Effector CD4-positive, alpha-beta T cell (primary cell): ENCODE results near the gene MORN1.
"Not testable (repeated sequence)": the region's sequence is repeated elsewhere in the genome, so short reads cannot be mapped to it uniquely, and the experiment has no call there.

Experiments
- DNase-seq: peaks from one replicate; pipeline ENCODE4 v3.0.0-alpha.2; 2020
- total RNA-seq: gene quantifications from one replicate; lab custom pipeline; 2026; lab: John Stamatoyannopoulos, UW

The MORN1 gene
- 5.8 reads per million, percentile 22 among the genes with 10 or more reads in this experiment for total RNA-seq

DNA sequence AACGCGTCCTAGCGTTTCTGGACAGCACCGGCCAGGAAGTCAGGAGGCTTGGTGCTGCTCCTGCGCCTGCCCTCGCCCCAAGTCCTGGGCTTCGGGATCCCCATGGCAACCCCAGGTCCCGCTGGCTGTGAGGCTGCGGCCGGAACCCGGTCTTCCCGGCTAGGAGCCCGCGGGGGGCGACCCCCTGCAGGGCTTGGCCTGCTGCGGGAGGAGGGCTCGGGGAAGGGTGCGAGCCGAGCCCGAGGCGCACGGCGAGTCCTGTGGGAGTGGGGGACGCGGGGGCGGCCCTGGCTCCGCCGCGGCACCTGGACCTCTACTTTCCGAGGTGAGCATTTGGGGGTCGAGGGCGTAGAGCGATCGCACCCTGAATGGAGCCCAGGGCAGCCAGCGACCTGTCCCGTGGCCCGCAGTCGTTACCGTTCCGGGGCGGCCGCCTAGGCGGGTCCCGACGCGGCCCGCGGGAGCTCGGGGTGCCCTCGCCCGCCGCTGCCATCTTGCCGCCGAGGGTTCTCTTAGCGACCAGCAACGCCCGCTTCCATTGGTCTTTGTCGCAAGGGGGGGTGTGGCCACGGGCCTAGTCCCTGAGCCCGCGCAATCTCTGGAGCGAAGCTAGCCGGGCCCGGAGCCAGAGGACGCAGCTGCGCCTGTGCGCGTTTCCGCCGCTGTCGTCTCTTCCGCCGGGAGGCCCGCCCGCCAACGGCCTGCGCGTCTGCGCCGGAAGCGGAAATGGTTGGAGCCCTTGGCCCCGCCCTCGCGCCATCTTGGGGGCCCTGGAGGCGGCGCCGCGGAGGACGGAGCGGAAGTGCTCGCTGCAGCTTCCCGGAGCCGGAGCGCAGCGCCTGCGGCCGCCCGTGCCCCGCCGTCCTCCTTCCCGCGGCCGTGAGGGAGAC, at the start of gene MORN1, which contains the start of gene RER1:
Gene MORN1 (minus strand): TSS at position 514 of the 890 bp plus-strand sequence. CDS start 21 bp downstream, at position 493.
Gene RER1 (plus strand): TSS at position 801 of the 890 bp plus-strand sequence. CDS start 3,950 bp downstream, outside the sequence.
- DNase-seq, result peak; percentile 98

DNA sequence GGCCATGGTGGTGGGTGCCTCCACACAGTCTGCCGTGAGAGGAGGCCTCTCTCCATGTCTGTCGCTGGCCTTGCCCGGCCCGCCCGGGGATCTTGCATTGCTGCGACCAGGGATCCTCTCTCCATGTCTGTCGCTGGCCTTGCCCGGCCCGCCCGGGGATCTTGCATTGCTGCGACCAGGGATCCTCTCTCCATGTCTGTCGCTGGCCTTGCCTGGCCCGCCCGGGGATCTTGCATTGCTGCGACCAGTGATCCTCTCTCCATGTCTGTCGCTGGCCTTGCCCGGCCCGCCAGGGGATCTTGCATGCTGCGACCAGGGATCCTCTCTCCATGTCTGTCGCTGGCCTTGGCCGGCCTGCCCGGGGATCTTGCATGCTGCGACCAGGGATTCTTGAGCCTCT, 49.0 kb upstream of the MORN1 start:
- DNase-seq, result not testable (repeated sequence)

DNA sequence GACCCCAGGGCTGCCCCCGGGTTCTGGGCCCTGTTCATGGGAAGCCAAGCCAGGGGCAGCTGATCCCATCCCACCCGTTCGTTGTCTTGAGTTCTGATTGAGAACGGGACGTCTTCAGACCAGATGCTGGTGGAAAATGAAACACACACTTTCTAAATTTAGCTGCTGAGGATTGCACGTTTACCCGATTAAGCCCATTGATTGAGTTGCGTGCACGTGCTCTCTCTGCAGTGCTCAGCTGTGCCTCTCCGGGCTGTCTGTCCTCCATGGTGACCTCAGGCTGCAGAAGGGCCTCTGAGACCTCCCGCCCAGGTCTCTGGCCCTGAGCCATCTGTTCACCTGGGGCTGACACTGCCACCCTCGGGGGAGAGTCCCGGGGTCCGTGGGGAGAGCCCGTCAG, 48.0 kb upstream of the MORN1 start:
- no peak for DNase-seq

DNA sequence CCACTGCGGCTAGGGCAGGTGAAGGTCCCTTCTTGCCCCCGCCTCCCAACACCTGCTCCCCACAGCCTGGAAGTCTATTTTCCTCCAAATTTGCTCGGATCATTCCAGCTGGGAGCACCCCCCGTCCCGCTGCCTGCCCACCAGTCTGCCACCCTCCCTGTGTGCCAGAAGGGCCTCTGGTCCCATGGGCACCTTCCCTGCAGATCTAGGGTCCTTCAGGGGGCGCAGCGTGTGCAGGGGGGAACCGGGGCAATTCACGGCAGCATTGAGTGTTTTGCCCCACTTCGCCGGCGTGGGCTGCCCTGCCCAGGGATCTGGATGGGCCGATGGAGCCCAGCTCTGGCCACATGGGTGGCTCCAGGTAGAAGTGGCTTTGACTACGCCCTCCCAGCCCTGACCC, 47.3 kb upstream of the MORN1 start:
- DNase-seq, result no peak

DNA sequence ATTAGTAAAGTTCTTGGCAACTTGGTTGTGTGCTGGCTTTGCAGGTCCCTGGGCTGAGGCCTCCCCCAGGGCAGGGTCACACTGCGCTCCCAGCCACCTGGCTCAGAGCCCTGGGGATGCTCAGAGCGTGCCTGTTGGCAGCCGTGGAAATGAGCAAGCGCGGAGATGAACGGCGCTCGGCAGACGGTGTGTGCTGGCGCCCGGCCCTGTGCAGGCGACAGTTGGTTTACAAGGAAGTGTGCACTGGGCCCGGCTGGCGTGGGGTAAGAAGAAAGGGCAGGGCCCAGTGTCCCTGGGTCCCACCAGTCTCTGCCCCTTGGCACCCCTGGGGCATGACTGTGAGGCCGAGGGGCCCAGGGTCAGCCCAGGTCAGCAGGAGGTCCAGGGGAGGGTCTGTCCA, 46.7 kb upstream of the MORN1 start:
- DNase-seq, result no peak

DNA sequence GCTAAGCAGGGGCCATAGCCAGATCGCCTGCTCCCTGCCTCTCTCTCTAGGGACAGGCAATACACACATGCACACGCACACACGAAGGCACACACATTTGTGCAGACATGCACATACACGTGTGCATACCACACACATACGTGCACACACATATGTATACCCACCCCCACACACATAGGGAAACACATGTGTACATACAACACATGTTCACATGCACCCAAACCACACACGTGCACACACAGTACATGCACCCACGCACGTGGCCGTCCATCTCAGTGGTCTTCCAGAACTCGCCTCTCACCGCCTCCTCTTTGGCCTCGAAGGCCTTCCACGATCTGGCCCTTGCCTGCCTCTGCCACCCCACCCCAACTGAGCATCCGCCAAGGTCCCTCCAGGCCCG, 46.3 kb upstream of the MORN1 start:
- DNase-seq, result no peak

DNA sequence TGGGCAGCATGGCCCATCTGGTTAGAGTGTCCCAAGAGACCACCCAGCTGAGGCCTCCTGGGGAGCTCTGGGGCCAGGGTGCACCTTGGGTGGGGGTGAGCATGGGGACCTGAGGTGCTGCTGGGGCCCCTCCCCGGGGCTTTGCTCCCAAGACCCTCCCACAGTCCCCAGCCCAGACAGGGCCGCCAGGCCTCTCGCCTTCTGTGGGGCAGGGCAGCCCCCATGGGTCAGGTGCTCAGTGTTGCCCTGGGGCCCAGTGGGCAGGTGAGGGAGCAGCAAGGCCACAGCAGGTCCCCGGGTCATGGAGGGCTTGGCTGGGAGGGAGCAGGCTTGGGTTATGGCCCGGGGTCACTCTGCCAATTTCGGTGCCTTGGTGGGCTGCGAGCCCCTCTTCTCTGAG, 45.5 kb upstream of the MORN1 start:
- DNase-seq, result no peak

DNA sequence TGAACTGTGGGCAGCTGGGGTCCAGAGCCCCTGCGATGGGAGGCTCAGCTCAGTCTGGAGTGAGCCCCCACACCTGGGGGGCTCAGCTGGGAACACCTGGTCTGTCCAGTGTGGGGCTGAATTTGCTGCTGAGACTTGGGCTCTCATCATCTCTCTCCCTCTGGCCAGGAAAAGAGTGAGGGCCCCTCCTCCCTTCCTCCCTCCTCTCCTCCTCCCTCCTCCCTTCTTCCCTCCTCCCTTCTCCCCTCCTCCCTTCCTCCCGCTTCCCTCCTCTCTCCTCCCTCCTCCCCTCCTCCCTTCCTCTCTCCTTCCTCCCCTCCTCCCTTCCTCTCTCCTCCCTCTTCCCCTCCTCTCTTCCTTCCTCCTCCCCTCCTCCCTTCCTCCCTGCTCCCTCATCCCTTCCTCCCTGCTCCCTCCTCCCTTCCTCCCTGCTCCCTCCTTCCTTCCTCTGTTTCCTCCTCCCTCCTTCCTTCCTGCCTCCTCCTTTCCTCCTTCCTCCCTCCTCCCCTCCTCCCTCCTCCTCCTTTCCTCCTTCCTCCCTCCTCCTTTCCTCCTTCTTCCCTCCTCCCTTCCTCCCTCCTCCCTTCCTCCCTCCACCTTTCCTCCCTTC, 44.5 kb upstream of the MORN1 start:
- DNase-seq, result no peak

DNA sequence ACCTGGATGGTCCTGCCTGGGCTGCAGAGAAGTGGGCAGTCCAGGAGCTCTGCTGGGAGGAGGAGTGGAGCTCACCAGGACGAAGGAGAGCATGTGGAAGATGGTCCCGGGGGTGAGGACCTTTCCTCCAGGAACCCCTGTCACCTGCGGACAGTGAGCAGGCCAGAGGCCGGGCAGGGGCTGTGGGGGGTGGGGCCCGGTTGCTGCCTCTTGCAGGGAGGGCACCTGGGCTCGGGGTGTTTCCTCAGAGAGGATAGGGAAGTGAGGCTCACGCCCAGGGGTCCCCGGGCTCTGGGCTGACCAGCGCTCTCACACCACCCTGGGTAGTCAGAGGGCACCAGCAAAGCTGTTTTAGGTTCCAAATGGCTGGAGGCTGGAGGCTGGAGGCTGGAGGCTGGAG, 43.7 kb upstream of the MORN1 start:
- no peak for DNase-seq

DNA sequence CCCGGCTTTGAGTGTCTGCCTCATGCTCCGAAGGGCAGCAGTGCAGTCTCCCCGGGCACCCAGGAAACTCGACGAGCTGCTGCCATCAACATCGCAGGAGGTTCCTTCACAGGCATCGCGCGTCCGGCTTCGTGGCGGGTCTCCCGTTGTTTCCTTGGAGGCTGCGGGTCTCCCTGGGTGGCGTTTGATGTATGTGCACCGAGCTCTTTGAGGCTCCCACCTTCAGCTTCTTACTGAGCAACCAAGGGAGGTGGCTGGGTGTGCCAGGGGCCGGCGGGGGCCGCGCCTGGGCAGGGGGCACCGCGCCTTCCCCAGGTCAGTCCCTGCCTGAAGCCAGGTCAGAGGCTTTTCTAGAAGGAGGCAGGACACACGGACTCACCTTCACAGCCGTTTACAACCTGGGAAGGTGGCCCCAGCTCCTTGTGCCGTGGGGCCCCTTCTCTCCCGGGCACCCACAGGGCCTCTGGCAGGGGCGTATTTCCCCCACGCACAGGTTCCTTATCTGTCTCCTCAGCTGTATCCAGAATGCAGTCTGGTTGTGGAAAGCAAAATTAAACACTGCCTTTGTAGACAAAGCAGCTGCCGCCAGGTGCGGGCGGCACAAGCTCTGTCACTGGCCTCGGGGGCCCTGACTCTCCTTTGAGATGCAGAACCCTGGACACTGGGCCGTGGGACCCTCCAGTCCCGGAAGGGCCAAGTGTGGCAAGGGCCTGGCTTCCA, 42.7 kb upstream of the MORN1 start:
- no peak for DNase-seq

DNA sequence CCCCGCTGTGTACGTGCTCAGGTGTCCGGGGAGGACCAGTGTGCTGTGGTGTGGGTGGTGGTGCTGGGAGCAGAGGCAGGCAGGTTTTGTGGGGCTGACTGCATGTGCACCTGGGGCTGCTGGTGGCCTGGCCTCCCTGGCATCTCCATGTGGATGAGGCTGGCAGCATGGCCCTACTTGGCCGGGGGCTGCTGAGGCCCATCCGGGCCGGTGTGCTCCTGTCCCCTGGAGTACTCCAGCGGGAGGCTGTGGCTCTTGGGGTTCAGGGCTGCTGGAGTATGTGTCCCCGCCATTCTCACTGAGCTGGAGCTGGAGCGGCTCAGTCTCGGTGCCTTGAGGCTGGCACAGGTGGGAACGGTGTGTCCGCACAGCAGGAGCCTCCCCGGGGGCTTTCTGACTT, 41.8 kb upstream of the MORN1 start:
- no peak for DNase-seq

DNA sequence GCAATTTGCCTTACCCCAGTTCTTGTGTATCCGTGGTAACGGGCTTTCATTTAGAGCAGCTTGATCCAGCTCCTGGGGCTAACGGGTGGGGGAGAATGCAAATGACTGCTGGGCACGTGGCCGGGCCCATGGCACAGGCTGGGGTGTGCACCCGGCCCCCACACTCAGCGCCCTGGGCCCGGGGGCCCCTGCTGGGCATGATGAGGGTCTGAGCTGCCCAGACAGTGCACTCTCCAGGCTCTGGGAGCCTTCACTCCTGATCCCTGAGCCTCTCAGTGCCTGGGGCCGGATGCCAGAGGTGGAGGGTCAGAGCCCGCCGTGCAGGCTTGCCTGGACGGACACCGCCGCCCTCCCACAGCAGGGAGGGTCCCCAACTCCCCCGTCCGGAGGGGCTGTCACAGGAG, 41.1 kb upstream of the MORN1 start:
- DNase-seq, result no peak

DNA sequence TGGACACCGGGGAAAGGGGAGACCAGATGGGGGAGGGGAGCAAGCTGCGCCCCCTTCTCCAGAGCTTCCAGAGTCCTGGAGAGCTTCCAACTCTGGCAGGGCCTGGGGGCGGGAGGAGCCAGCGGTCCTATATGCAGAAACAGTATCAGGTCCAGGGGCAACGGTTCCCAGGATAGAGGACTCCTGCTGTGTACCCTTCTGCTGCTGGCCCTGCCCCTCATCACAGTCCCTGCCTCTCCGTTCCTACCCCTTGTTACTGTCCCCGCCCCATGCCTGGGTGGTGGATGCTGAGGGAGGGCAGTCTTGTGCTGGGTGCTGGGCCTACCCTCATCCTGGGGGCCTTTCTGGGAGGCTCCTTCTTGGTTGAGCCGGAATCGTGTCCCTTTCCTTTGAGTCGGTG, 40.2 kb upstream of the MORN1 start:
- DNase-seq, result no peak

DNA sequence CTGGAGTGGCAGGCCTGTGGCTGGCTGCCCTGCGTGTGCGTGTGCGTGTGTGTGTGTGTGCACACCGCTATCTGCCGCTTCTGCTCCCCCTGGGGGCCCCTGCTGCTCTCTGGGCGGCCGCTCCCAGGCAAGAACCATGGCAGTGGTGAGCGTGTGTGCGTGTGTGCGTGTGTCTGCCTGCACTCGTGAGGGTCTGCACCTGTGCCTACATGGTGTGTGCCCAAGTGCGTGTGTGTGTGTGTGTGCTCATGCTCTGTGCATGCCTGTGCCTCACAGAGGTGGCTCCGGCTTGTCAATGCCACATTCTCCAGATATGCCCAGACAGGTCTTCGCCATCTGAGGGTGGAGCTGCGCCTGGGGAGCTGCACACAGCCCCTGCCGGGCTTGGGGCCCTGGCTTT, 39.7 kb upstream of the MORN1 start:
- DNase-seq, result no peak

DNA sequence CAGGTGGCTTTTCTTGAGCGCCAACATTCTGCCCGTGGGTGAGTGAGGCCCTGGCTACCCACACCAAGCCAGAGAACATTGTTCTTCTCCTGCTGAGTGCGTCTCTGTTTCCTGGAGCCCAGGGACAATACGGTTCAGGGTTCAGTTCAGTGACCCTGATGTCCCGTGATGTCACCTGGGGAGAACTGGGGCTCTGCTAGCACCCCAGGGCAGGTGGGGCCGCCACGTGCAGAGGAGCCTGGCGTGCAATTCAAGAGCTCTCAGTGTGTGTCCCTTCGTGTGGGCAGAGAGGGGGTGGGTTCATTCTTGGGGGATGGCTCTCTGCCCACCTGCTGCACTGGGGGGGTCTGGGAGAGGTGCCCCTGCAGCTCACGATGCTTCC, 39.2 kb upstream of the MORN1 start:
- no peak for DNase-seq

DNA sequence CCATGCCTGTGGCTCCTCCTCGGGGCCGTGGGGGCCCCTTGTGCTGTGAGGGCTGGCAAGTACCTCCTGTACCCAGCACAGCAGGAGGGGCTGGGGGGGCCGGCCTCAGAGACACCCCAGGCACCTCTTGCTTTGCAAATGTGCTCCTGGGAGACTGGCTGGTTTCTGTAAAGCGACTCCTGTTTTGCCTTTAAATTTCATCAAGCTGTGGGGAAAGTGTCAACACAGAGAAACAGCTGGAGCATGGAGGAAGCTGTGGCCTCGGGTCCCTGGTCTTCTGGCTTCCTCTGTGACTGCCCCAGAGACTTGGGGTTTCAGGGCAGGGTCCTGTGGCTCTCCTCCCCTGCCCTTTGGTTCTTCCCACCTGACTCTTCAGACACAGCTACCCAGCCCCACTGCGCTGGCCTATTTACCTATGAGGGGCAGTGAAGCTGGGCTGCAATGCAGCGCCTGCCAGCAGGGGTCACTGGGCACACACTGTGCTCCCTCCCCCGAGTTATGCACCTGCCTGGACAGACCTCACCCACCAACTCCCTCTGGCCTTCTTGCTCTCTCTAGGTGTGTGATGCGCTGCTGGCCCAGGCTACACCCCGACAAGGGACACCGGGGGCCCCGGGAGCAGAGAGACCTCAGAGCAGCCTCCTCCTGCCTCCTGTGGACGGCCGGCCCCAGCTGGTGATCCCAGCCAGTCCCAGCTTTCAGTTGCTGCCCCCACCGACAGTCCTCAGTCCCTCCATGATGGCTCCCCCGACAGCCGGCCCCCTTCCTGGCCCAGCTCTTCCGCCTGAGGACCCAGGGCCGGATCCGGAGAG, 38.6 kb upstream of the MORN1 start:
- DNase-seq, result no peak

DNA sequence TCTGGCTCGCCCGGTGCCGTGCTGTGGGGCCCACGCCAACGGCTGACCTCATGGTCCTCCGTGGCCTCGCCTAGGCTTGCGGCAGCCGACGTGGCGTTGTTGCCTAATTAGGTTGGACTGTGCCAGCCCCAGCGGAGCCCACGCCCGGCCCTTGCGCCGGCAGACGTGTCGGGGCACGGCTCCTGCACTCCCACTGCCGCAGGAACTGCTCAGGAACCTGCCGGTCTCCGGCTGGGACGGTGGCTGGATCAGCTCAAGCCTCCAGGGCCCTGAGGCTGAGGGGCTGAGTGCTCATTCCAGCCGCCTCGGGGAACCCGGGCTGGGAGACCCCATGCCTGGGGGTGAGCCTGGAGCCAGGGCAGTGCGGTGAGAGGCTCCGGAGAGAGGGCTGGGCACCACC, 37.1 kb upstream of the MORN1 start:
- no peak for DNase-seq

DNA sequence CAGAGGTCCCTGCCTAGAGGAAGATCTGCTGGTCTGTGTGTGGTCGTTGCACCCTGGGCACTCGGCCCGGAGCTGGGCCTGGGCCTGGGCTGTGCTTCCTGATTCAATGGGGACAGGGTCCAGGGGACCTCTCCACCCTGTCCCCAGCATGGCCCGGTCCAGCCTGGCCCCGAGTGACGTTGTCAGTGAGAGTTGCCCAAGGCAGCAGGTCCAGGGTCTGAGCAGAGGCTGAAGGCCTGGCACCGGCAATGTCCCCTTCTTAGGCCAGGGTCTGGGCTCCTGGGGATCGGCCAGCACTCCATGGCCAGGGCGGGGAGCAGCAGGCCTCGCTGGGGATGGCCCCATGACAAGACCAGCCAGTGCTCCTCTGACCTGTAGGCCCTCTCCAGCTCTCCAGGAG, 36.6 kb upstream of the MORN1 start:
- DNase-seq, result no peak

DNA sequence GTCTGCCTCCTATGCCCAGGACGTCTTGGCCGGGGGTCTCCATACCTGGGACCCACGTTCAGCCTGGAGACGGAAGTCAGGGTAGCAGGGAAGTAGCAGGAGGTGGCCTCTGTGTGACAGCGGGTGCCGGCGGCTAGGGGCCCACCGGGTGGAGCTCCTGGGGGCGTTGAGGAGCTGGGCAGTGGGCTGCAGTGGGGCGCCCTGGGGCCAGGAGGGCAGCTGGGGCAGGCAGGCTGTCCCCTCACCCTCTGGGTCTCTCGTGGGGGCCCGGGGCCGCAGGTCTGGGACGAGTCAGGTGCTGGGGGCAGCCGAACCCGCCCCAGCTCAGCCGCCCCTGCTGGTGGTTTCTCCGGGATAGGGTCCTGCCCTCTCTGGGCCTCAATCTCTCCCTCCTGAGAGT, 35.7 kb upstream of the MORN1 start:
- no peak for DNase-seq

DNA sequence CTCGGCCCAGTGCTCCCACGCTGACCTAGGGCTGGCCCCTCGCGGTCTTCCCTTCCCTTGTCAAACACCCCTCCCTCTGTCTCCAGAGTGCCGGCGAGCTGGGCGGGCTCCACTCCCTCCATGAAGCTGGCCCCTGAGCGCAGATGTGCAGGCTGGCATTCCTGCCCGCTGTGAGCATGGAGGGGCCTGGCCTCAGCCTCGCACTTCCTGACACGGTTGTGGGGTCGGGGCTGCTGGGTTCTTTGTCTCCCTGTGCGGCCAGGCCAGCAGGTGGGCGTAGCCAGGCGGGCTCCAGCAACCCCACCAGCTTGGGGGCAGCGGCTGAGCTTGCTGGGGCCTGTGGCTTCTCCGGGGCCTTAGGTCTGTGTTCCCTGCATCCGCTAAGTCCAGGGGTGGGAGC, 35.2 kb upstream of the MORN1 start:
- DNase-seq, result no peak

DNA sequence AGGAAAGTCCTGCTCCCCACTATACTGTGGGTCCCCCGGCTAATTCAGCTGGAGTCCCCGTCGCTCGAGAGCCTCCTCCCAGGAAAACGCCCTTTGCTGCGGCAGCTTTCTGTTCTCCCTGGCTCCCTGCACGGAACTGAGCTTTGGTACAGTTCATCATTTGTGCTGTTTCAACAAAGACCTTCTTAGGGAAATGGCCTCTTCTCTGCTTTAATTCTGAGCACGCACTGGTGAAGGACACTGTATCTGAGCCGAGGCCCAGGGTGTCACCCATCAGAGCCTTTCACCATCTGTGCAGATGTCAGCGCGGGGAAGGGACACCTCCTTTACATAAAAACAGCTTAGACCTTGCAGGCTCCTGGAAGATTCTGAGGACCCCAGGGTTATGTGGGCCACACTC, 34.5 kb upstream of the MORN1 start:
- DNase-seq, result no peak

DNA sequence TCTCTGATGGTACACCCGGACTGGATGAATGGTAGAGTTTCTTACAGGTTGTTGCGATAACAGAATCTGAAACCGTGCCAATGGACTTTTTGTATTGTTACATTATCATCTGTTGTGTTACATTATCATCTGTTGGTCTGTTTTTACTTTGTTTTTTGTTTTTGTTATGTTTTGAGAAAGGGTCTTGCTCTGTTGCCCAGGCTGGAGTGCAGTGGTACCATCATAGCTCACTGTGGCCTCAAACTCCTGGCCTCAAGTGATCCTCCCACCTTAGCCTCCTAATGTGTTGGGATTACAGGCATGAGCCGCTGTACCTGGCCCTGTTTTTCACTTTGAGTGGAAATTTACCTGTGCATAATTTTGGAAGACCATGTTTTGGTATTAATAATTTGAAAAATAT, 31.2 kb upstream of the MORN1 start:
- DNase-seq, result no peak

DNA sequence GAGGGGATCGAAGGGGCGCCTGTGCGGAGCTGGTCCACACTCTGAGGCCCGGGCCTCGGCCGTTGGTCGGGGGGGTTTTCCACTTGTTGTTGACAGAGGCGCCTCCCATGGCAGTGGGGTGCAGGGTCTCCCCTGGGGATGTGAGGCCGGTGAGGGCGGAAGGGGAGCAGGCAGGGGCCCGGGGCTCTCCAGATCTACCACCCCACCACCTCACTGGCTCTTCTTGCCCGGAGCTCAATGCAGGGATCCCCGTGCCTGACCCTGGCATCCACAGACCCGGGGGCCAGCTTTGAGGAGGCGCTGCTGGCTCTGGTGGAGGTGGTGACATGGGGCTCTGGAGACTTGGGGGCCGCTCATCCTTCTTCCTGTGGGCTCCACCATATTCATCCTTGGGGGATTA, 28.1 kb upstream of the MORN1 start:
- DNase-seq, result no peak
